WTC11 (cell line): Measurements from ENCODE around the gene TMEM63B. TPM values are rescaled to one million over a fixed set of nuclear protein-coding genes. Genes with fewer than 3 reads are reported as not detected.

Experiments
- ATAC-seq: fragments of 200-7000 bp; cut with Tn5 transposase; 2 replicates; pipeline ENCODE4 v1.10.0; 2021; ENCODE audit warnings: mild to moderate bottlenecking, moderate library complexity
- CTCF ChIA-PET: fragments of 300-600 bp; sonication (Branson Sonifier 250); formaldehyde crosslinking; loops from one replicate; lab custom pipeline; 2021; ENCODE audit warnings: antibody characterized with exemption; lab: Charles Lee
- POLR2A ChIA-PET: fragments of 350-600 bp; sonication (Branson Sonifier 250); formaldehyde crosslinking; loops from one replicate; lab custom pipeline; 2021; ENCODE audit warnings: antibody characterized with exemption; lab: Charles Lee
- DNase-seq: peaks from one replicate; pipeline ENCODE4 v3.0.0; 2021; ENCODE audit warnings: low spot score
- H3K27ac Mint-ChIP-seq: 2 replicates; pipeline ENCODE4 v1.8.0; 2021; ENCODE audit warnings: mixed read lengths
- H3K27me3 Mint-ChIP-seq: 2 replicates; pipeline ENCODE4 v1.8.0; 2021; ENCODE audit warnings: low read depth, mild to moderate bottlenecking, moderate library complexity, mixed read lengths
- H3K36me3 Mint-ChIP-seq: 2 replicates; pipeline ENCODE4 v1.8.0; 2021; ENCODE audit warnings: mixed read lengths
- H3K4me1 Mint-ChIP-seq: 2 replicates; pipeline ENCODE4 v1.8.0; 2022; ENCODE audit warnings: mixed read lengths
- H3K4me3 Mint-ChIP-seq: 2 replicates; pipeline ENCODE4 v1.8.0; 2021; ENCODE audit warnings: mild to moderate bottlenecking, moderate library complexity, mixed read lengths
- H3K9me3 Mint-ChIP-seq: 2 replicates; pipeline ENCODE4 v1.8.0; 2021; ENCODE audit warnings: mixed read lengths
- ESRRA ChIP-seq: sonication (generic); formaldehyde crosslinking; IDR thresholded peaks from 2 replicates; pipeline ENCODE4 v1.8.1; 2022; ENCODE audit warnings: mild to moderate bottlenecking, missing genetic modification reagents, borderline replicate concordance
- MYBL2 ChIP-seq: sonication (generic); formaldehyde crosslinking; IDR thresholded peaks from 2 replicates; pipeline ENCODE4 v1.8.1; 2023; ENCODE audit warnings: mild to moderate bottlenecking, moderate library complexity, missing genetic modification reagents
- NFE2L1 ChIP-seq: sonication (generic); formaldehyde crosslinking; IDR thresholded peaks from 2 replicates; pipeline ENCODE4 v1.8.1; 2023; ENCODE audit warnings: missing genetic modification reagents
- PRRX2 ChIP-seq: fragments of 250-450 bp; sonication (Bioruptor Pico); IDR thresholded peaks from 2 replicates; pipeline ENCODE4 v1.8.0; 2021; ENCODE audit warnings: mild to moderate bottlenecking
- RORB ChIP-seq: fragments of 250-450 bp; sonication (Bioruptor Pico); IDR thresholded peaks from 2 replicates; pipeline ENCODE4 v1.9.0; 2021; ENCODE audit warnings: mild to moderate bottlenecking
- SMAD4 ChIP-seq: sonication (generic); formaldehyde crosslinking; IDR thresholded peaks from 2 replicates; pipeline ENCODE4 v1.8.0; 2022; ENCODE audit warnings: mild to moderate bottlenecking, missing genetic modification reagents
- ZNF121 ChIP-seq: sonication (generic); formaldehyde crosslinking; IDR thresholded peaks from 2 replicates; pipeline ENCODE4 v1.8.0; 2023; ENCODE audit warnings: missing genetic modification reagents
- ZNF263 ChIP-seq: sonication (generic); formaldehyde crosslinking; IDR thresholded peaks from 2 replicates; pipeline ENCODE4 v1.8.1; 2022; ENCODE audit warnings: low read depth, mild to moderate bottlenecking, moderate library complexity, missing genetic modification reagents
- ZNF416 ChIP-seq: fragments of 250-450 bp; sonication (Bioruptor Pico); IDR thresholded peaks from 2 replicates; pipeline ENCODE4 v1.9.0; 2021; ENCODE audit warnings: mild to moderate bottlenecking, inconsistent platforms
- total RNA-seq: library from RNA; stranded (reverse); gene quantifications from 3 replicates; pipeline ENCODE4 v1.2.3, GENCODE V29; 2021
- TF ChIP-seq, protein P1 (sequence below): sonication (generic); formaldehyde crosslinking; IDR thresholded peaks from 2 replicates; pipeline ENCODE4 v1.8.0; 2023; ENCODE audit warnings: missing genetic modification reagents, mild to moderate bottlenecking, borderline replicate concordance
- TF ChIP-seq, protein P2 (sequence below): sonication (generic); formaldehyde crosslinking; conservative IDR thresholded peaks from 2 replicates; pipeline ENCODE4 v1.8.1; 2023; ENCODE audit warnings: mild to moderate bottlenecking, low read depth, missing genetic modification reagents, moderate library complexity

Gene TMEM63B
- total RNA-seq, 1 experiment from 2014 or later = 72.8 TPM

DNA sequence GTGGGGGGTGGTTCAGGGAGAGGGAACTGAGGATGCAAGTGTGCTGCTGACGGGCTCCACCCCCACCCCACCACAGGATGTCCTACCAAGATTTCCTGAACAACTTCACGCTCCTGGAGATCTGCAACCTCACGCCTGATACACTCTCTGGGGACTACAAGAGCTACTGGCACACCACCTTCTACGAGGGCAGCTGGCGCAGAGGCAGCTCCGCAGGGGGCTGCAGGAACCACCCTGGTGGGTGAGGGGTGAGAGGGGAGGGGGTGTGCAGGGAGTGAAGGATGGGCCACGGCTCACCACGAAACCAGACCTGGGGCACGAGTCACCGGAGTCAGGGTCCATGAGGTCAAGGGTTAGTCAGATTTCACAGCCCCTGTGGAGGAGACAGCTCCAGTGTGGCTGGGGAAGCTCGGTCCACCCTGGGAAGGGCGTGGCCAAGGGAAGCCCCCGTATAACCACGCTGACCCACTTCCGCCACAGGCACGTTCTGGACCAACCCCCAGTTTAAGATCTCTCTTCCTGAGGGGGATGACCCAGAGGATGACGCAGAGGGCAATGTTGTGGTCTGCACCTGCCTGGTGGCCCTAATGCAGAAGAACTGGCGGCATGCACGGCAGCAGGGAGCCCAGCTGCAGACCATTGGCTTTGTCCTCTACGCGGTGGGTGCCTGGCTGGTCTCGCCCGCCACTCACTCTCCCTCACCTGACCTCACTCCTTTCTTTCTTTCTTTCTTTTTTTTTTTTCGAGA, 49.6 kb downstream of the TMEM63B start (continued):
- TF ChIP-seq, protein P1, sequence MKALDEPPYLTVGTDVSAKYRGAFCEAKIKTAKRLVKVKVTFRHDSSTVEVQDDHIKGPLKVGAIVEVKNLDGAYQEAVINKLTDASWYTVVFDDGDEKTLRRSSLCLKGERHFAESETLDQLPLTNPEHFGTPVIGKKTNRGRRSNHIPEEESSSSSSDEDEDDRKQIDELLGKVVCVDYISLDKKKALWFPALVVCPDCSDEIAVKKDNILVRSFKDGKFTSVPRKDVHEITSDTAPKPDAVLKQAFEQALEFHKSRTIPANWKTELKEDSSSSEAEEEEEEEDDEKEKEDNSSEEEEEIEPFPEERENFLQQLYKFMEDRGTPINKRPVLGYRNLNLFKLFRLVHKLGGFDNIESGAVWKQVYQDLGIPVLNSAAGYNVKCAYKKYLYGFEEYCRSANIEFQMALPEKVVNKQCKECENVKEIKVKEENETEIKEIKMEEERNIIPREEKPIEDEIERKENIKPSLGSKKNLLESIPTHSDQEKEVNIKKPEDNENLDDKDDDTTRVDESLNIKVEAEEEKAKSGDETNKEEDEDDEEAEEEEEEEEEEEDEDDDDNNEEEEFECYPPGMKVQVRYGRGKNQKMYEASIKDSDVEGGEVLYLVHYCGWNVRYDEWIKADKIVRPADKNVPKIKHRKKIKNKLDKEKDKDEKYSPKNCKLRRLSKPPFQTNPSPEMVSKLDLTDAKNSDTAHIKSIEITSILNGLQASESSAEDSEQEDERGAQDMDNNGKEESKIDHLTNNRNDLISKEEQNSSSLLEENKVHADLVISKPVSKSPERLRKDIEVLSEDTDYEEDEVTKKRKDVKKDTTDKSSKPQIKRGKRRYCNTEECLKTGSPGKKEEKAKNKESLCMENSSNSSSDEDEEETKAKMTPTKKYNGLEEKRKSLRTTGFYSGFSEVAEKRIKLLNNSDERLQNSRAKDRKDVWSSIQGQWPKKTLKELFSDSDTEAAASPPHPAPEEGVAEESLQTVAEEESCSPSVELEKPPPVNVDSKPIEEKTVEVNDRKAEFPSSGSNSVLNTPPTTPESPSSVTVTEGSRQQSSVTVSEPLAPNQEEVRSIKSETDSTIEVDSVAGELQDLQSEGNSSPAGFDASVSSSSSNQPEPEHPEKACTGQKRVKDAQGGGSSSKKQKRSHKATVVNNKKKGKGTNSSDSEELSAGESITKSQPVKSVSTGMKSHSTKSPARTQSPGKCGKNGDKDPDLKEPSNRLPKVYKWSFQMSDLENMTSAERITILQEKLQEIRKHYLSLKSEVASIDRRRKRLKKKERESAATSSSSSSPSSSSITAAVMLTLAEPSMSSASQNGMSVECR (CRISPR knock-in tag) = no peak
- TF ChIP-seq MYBL2 (CRISPR knock-in tag) (no peak), ZNF416 (CRISPR knock-in tag) (no peak), ESRRA (CRISPR knock-in tag) (no peak), PRRX2 (CRISPR knock-in tag) (no peak), NFE2L1 (CRISPR knock-in tag) (no peak), ZNF263 (no peak), RORB (CRISPR knock-in tag) (no peak)
- TF ChIP-seq, all 79 proteins: peak for 0

DNA sequence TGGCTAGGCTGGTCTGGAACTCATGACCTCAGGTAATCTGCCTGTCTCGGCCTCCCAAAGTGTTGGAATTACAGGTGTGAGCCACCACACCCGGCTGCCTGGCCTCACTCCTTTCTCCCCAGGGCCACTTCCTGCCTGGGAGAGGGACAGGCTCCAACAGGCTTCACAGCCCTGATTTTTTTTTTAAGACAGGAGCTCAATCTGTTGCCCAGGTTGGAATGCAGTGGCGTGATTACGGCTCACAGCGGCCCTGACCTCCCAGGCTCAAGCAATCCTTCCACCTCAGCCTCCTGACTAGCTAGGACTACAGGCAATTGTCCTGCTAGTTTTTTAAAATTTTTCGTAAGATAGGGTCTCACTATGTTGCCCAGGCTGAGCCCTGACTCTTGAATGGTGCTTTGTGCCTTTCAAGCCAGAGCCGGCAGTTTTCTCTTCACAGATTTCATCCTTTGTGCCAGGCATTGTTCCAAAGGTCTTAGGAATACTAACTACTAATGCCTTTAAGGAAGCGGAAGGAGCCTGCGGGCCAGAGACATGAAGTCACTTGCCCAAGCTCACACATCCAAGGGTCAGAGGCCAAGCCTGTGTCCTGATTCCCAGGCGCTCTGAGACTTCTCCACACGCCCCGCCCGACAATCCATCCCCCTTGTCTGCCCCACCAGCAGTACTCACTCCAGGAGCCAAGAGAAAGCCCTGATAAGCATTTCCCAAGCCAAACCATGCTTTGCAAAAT, 50.5 kb downstream of the TMEM63B start:
- Mint-ChIP-seq H3K4me3 (no peak overlapping the region), H3K36me3 (no peaks in the 10 kb centered on the region), H3K4me1 (peaks cover 8% of the 10 kb centered on the region), H3K9me3 (no peaks in the 10 kb centered on the region), H3K27ac (peak overlapping the region; percentile 45; the same call in 1 of the 2 replicates), H3K27me3 (no peaks in the 10 kb centered on the region)
- no peak for DNase-seq
- no peak for ATAC-seq
- ChIA-PET CTCF (interaction anchor here (1.1 to 1.6 kb wide), 2 partner anchors 46 to 68 kb away, joined by 3 to 4 read pairs; no protein-coding TSS in a partner anchor), POLR2A (interaction anchor here (1.4 kb wide), 1 partner anchor 14 kb away, joined by 3 read pairs; no protein-coding TSS in a partner anchor)
- TF ChIP-seq, protein P2, sequence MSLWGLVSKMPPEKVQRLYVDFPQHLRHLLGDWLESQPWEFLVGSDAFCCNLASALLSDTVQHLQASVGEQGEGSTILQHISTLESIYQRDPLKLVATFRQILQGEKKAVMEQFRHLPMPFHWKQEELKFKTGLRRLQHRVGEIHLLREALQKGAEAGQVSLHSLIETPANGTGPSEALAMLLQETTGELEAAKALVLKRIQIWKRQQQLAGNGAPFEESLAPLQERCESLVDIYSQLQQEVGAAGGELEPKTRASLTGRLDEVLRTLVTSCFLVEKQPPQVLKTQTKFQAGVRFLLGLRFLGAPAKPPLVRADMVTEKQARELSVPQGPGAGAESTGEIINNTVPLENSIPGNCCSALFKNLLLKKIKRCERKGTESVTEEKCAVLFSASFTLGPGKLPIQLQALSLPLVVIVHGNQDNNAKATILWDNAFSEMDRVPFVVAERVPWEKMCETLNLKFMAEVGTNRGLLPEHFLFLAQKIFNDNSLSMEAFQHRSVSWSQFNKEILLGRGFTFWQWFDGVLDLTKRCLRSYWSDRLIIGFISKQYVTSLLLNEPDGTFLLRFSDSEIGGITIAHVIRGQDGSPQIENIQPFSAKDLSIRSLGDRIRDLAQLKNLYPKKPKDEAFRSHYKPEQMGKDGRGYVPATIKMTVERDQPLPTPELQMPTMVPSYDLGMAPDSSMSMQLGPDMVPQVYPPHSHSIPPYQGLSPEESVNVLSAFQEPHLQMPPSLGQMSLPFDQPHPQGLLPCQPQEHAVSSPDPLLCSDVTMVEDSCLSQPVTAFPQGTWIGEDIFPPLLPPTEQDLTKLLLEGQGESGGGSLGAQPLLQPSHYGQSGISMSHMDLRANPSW (CRISPR knock-in tag) = no peak
- TF ChIP-seq ZNF121 = peak; percentile 57; the same call in 1 of the 2 replicates

DNA sequence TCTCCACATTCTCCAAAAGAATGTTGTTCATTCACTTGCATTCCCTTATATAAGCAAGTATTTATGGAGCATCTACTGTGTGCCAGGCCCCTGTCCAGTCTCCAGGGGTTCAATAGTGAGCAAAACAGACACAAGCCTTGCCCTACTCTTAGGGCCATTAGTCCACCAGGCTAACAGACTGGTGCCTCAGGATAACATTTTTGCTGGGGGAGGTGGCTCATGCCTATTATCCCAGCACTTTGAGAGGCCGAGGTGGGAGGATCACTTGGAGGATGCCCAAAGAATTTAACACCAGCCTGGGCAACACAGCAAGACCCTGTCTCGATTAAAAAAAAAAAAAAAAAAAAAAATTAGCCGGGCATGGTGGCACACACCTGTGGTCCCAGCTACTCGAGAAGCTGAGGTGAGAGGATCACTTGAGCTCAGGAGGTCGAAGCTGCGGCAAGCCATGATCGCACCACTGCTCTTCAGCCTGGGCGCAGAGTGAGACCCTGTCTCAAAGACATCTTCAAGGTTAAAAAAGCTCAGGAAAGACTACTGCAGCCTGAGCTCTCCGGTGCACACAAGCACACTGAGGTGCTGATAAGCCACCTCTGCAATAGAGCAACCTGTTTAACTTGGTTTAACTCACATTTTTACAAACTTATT, 51.2 kb downstream of the TMEM63B start:
- ChIA-PET CTCF (interaction anchor here (1.1 kb wide), 1 partner anchor 46 kb away, joined by 3 read pairs; no protein-coding TSS in a partner anchor), POLR2A (no interaction called here)
- Mint-ChIP-seq H3K4me3 (no peak overlapping the region), H3K4me1 (peaks cover 13% of the 10 kb centered on the region), H3K27ac (no peak overlapping the region), H3K36me3 (no peaks in the 10 kb centered on the region), H3K9me3 (no peaks in the 10 kb centered on the region), H3K27me3 (no peaks in the 10 kb centered on the region)
- DNase-seq = no peak
- no peak for ATAC-seq
- TF ChIP-seq ZNF121 (peak; percentile 67), SMAD4 (CRISPR knock-in tag) (no peak)
